HepG2 (cell line): Measurements from ENCODE around the gene GRAP. TPM values are rescaled to one million over a fixed set of nuclear protein-coding genes. Genes with fewer than 3 reads are reported as not detected.

Experiments used
- BRCA1 ChIP-seq: sonication (generic); formaldehyde crosslinking; IDR thresholded peaks from 2 replicates; pipeline ENCODE4 v1.4.0; 2020; ENCODE audit warnings: missing genetic modification reagents
- DNMT3B ChIP-seq: conservative IDR thresholded peaks from 2 replicates; pipeline ENCODE4 v1.6.1; 2016; ENCODE audit warnings: missing biosample characterization, control low read depth
- ELF1 ChIP-seq: sonication (generic); formaldehyde crosslinking; IDR thresholded peaks from 2 replicates; pipeline ENCODE4 v1.4.0; 2020; ENCODE audit warnings: missing genetic modification reagents
- HHEX ChIP-seq: IDR thresholded peaks from 2 replicates; pipeline ENCODE4 v1.6.1; 2016; ENCODE audit warnings: control low read depth
- HNRNPH1 ChIP-seq: fragments of 200-400 bp; formaldehyde crosslinking; optimal IDR thresholded peaks from 2 replicates; pipeline ENCODE3; 2017; ENCODE audit warnings: mild to moderate bottlenecking, low read depth, low read length
- KLF9 ChIP-seq: IDR thresholded peaks from 2 replicates; pipeline ENCODE4 v1.6.1; 2016; ENCODE audit warnings: low read depth
- MIXL1 ChIP-seq: IDR thresholded peaks from 2 replicates; pipeline ENCODE4 v1.6.1; 2016
- RBFOX2 ChIP-seq: fragments of 200-400 bp; formaldehyde crosslinking; IDR thresholded peaks from 2 replicates; pipeline ENCODE4 v1.6.1; 2017; ENCODE audit warnings: low read depth, mild to moderate bottlenecking, low read length
- SSRP1 ChIP-seq: IDR thresholded peaks from 2 replicates; pipeline ENCODE4 v1.6.1; 2016; ENCODE audit warnings: control low read depth
- TAF15 ChIP-seq: fragments of 200-400 bp; formaldehyde crosslinking; IDR thresholded peaks from one replicate; pipeline ENCODE4 v1.6.1; 2018; ENCODE audit warnings: mild to moderate bottlenecking, low read depth, low read length; ENCODE audit not compliant: poor library complexity, severe bottlenecking
- ZFP41 ChIP-seq: sonication (generic); formaldehyde crosslinking; IDR thresholded peaks from 2 replicates; pipeline ENCODE4 v1.4.0; 2020; ENCODE audit warnings: mild to moderate bottlenecking, missing genetic modification reagents, borderline replicate concordance
- ZNF672 ChIP-seq: sonication (generic); formaldehyde crosslinking; IDR thresholded peaks from 2 replicates; pipeline ENCODE4 v1.8.1; 2022; ENCODE audit warnings: missing genetic modification reagents
- ZNF766 ChIP-seq: sonication (generic); formaldehyde crosslinking; IDR thresholded peaks from 2 replicates; pipeline ENCODE4 v1.5.0; 2020; ENCODE audit warnings: missing genetic modification reagents, borderline replicate concordance
- ZUFSP ChIP-seq: sonication (generic); formaldehyde crosslinking; IDR thresholded peaks from 2 replicates; pipeline ENCODE4 v1.9.0; 2021; ENCODE audit warnings: missing genetic modification reagents, mild to moderate bottlenecking, borderline replicate concordance
- polyA plus RNA-seq, 8 experiments: library from polyadenylated mRNA; depleted of rRNA in 3 of 8; stranded (reverse) in 7 of 8; unstranded in 1 of 8; fragments of >200 nt; fragmentation: Illumina TruSeq in 4 of 8; extraction: Trizol in 4 of 8; gene quantifications; 2 replicates each; pipeline versions ENCODE4 v1.2.1 to v1.2.3, GENCODE V29; 2011 to 2016; ENCODE audit warnings: low read depth in 4 of 8, missing spikeins in 1 of 8, mixed read lengths in 1 of 8; ENCODE audit not compliant: insufficient read depth in 1 of 8
- total RNA-seq, 5 experiments: library from RNA; depleted of rRNA; stranded (reverse); fragments of >200 nt; fragmentation: Illumina TruSeq; extraction: Trizol; gene quantifications; 2 replicates each; pipeline ENCODE4 v1.2.3, GENCODE V29; 2016; ENCODE audit warnings: low read depth in 1 of 5
- TF ChIP-seq, protein P1 (sequence below): sonication (generic); formaldehyde crosslinking; IDR thresholded peaks from 2 replicates; pipeline ENCODE4 v1.4.0; 2020; ENCODE audit warnings: missing genetic modification reagents, mild to moderate bottlenecking, borderline replicate concordance
- TF ChIP-seq, protein P2 (sequence below): sonication (generic); formaldehyde crosslinking; IDR thresholded peaks from 2 replicates; pipeline ENCODE4 v1.5.1; 2020; ENCODE audit warnings: missing genetic modification reagents, mild to moderate bottlenecking, borderline replicate concordance
- TF ChIP-seq, protein P3 (sequence below): sonication (generic); formaldehyde crosslinking; IDR thresholded peaks from 2 replicates; pipeline ENCODE4 v1.9.0; 2021; ENCODE audit warnings: mild to moderate bottlenecking, missing genetic modification reagents

Gene GRAP
- total and polyA plus RNA-seq, 2 of the 13 experiments (the other 11 are each of a cell fraction or from before 2014, with no cell fraction given), result 0.77 to 1.7 TPM

DNA sequence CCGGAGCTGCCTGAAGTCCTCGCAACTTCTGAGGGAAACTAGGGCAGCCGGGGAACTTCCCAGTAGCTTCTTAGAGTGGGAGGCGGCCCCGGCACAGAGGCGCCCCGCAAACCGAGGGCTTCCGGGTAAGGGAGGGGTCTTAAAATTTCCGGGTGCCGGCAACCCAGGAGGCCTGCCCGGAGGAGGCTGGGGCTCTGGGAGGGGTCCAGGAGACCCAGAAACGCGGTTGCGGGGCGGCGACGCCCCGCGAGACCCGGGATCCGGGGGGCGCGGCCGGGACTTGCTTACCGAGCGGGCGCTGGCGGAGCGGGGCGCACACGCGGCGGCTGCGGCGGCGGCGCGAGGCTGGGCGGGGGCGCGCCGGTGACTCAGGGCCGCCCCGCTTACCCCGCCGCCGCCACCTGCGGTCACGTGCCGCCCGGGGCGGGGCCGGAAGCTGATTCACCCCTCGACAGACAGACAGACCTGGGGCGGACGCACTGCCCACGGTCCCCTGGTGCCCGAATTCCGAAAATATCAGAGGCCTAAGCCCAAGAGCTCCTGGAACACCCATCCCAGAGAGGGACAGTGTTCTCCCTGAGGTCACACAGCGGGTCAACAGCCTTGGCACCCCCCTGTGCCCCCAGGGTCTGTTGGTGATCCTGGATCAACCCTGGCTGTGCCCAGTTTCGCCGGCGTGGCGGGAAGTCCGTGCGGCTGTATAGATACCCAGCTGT, 42.2 kb downstream of the GRAP start, which contains the start of gene FAM83G (continued):
- TF ChIP-seq, protein P1, sequence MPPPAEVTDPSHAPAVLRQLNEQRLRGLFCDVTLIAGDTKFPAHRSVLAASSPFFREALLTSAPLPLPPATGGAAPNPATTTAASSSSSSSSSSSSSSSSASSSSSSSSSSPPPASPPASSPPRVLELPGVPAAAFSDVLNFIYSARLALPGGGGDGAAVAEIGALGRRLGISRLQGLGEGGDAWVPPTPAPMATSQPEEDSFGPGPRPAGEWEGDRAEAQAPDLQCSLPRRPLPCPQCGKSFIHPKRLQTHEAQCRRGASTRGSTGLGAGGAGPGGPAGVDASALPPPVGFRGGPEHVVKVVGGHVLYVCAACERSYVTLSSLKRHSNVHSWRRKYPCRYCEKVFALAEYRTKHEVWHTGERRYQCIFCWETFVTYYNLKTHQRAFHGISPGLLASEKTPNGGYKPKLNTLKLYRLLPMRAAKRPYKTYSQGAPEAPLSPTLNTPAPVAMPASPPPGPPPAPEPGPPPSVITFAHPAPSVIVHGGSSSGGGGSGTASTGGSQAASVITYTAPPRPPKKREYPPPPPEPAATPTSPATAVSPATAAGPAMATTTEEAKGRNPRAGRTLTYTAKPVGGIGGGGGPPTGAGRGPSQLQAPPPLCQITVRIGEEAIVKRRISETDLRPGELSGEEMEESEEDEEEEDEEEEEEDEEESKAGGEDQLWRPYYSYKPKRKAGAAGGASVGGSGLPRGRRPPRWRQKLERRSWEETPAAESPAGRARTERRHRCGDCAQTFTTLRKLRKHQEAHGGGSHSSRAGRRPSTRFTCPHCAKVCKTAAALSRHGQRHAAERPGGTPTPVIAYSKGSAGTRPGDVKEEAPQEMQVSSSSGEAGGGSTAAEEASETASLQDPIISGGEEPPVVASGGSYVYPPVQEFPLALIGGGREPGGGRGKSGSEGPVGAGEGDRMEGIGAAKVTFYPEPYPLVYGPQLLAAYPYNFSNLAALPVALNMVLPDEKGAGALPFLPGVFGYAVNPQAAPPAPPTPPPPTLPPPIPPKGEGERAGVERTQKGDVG (CRISPR knock-in tag), result no peak
- TF ChIP-seq HNRNPH1 (no peak), TAF15 (no peak), HHEX (CRISPR knock-in tag) (no peak), ZNF672 (CRISPR knock-in tag) (no peak), SSRP1 (CRISPR knock-in tag) (no peak), ZNF766 (no peak), RBFOX2 (peak; percentile 80), DNMT3B (CRISPR knock-in tag) (no peak), ZFP41 (CRISPR knock-in tag) (no peak), KLF9 (no peak), BRCA1 (CRISPR knock-in tag) (no peak), ELF1 (CRISPR knock-in tag) (peak; percentile 18; the same call in 1 of the 2 replicates), ZUFSP (CRISPR knock-in tag) (no peak), MIXL1 (CRISPR knock-in tag) (no peak)
- TF ChIP-seq, protein P2, sequence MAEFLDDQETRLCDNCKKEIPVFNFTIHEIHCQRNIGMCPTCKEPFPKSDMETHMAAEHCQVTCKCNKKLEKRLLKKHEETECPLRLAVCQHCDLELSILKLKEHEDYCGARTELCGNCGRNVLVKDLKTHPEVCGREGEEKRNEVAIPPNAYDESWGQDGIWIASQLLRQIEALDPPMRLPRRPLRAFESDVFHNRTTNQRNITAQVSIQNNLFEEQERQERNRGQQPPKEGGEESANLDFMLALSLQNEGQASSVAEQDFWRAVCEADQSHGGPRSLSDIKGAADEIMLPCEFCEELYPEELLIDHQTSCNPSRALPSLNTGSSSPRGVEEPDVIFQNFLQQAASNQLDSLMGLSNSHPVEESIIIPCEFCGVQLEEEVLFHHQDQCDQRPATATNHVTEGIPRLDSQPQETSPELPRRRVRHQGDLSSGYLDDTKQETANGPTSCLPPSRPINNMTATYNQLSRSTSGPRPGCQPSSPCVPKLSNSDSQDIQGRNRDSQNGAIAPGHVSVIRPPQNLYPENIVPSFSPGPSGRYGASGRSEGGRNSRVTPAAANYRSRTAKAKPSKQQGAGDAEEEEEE (CRISPR knock-in tag), result no peak
- TF ChIP-seq, protein P3, sequence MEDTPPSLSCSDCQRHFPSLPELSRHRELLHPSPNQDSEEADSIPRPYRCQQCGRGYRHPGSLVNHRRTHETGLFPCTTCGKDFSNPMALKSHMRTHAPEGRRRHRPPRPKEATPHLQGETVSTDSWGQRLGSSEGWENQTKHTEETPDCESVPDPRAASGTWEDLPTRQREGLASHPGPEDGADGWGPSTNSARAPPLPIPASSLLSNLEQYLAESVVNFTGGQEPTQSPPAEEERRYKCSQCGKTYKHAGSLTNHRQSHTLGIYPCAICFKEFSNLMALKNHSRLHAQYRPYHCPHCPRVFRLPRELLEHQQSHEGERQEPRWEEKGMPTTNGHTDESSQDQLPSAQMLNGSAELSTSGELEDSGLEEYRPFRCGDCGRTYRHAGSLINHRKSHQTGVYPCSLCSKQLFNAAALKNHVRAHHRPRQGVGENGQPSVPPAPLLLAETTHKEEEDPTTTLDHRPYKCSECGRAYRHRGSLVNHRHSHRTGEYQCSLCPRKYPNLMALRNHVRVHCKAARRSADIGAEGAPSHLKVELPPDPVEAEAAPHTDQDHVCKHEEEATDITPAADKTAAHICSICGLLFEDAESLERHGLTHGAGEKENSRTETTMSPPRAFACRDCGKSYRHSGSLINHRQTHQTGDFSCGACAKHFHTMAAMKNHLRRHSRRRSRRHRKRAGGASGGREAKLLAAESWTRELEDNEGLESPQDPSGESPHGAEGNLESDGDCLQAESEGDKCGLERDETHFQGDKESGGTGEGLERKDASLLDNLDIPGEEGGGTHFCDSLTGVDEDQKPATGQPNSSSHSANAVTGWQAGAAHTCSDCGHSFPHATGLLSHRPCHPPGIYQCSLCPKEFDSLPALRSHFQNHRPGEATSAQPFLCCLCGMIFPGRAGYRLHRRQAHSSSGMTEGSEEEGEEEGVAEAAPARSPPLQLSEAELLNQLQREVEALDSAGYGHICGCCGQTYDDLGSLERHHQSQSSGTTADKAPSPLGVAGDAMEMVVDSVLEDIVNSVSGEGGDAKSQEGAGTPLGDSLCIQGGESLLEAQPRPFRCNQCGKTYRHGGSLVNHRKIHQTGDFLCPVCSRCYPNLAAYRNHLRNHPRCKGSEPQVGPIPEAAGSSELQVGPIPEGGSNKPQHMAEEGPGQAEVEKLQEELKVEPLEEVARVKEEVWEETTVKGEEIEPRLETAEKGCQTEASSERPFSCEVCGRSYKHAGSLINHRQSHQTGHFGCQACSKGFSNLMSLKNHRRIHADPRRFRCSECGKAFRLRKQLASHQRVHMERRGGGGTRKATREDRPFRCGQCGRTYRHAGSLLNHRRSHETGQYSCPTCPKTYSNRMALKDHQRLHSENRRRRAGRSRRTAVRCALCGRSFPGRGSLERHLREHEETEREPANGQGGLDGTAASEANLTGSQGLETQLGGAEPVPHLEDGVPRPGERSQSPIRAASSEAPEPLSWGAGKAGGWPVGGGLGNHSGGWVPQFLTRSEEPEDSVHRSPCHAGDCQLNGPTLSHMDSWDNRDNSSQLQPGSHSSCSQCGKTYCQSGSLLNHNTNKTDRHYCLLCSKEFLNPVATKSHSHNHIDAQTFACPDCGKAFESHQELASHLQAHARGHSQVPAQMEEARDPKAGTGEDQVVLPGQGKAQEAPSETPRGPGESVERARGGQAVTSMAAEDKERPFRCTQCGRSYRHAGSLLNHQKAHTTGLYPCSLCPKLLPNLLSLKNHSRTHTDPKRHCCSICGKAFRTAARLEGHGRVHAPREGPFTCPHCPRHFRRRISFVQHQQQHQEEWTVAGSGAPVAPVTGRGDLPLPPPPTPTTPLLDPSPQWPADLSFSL (CRISPR knock-in tag), result no peak
